ENCODE measurements around the gene EVL.

EVL gene

DNA sequence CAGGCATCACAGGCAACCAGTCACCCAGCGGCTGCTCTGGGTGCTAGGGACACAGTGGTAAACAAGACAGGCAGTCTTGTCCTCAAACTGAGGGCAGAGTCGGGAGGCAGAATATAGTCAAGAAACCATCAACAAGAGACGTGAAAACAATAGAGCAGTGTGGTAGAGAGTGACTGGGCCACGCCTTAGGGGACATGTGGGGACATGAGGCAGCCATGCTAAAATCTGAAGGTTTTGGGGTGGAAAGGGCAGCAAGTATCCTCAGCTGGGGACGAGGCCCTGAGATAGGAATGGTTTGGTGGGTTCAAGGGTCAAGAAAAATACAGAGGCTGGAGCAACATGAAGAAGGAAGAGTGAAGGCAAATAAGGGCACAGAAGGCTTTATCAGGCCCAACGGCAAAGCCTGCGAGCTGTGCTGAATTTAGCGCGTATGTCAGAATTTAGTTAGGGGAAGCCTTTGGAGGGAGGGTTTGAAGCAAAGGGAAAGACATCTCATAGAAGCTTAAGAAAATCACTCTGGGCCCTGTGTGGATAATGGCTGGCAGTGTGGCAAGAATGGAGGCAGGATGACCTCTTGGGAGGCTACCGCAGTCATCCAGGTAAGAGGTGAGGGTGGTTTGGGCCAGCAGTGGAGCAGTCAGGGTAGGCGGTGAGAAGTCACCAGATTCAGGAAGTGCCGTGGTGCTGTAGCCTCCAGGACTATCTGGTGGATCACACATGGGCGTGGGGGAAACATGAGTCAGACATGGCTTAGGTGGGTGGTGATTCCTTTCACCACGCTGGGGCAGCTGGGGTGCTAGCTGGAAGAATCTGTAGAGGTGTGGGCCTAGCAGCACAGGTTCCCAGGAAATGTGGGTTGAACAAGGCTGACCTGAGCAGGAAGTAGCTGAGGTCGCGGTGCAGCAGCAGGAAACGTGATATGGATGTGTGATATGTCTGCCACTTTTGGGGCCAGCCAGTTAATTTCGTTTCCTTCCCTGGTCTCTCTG lies 3.0 kb downstream of the EVL start:
- peak; percentile 95 for DNase-seq

DNA sequence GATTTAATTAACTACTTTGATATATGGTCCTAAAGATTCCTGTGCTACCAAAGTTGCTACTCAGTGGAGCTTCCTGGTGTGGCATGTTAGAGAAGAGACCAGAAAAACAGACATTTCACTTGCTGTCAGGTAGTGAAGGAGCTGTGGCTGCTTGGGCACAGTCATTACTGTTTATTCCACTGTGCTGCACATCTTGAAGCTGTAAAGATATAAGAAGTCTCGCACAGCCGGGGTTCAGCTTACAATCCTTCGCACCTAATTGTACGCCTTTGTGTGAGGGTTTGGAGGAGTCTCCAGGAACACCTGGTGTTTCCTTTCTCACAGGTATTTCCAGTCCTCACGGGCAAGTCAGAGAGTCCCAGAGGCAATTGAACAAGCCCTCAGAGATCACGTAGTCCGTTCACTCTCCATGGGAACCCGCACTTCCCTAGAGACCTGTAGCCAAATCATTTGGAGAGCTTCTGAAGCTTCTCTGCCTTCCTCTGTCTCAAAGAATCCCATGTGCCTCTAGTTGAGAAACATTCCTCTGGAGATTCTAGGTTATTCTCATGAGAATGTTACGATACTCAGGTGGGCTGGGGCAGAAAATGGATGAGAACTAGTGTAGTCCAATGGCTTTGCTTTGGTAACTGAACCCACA lies 4.1 kb downstream of the EVL start:
- DNase-seq: no peak

DNA sequence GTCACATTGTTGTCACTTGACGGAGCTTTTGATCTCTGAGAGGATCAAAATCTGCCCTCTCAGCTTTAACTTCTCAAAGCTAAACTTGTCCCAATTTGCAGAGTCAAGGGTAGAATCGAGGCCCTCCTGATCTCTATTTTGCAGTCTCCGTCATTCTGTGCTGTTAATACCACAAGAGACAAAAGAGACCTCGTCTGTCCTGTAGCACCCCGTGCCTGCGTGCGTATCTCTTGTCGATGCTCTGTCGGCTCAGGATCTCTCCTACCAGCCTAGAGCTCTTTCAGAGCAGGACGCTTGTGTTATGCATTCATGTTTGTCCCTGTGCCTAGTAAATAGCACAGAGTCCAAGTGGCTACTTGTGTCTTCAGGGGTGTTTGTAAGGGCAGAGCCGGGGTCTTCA lies 5.1 kb downstream of the EVL start:
- no peak for DNase-seq

DNA sequence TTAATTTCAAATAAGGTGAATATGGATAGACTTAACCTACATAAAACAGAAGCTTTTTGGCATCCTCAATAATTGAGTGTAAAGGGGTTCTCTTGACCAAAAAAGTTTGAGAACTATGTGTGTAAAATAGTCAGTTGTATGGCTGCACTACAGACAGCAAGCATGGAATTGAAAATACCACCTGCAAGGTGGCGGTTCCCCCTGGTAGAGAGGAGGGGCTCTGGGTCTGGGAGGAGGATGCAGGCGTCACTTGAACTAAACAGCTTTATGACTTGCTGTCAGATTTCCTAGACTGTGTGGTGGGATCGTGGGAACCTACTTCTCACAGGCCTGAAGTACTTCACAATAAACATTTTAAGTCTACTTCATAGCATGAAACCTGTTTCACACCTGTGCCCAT lies 6.3 kb downstream of the EVL start:
- DNase-seq: no peak

DNA sequence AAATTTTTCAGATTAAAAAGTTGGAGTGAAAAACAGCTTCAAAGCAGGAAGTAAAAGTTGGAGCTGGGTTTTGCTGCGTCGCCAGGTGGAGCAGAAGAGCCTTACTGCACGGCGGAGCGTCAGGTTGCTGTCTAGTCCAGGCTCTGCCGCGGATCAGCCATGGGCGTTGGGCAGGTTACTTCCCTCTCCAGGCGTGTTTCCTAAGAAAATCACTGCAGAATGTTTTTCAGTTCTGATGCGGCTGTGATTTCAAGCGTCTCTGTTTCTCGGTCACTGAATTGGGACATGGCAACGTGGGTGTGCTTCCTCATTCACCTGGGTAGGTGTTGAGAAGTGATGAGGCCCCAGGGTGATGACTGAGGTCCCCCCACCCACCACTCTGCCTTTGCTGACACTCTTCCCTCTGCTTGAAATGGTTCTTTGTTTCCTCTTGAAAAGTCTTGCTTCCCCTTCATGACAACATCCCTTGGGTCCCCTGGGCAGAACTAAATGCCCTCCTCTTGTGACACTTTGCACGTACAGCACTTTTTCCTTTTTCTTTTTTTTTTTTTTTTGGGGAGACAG lies 7.6 kb downstream of the EVL start:
- DNase-seq: peak; percentile 65

DNA sequence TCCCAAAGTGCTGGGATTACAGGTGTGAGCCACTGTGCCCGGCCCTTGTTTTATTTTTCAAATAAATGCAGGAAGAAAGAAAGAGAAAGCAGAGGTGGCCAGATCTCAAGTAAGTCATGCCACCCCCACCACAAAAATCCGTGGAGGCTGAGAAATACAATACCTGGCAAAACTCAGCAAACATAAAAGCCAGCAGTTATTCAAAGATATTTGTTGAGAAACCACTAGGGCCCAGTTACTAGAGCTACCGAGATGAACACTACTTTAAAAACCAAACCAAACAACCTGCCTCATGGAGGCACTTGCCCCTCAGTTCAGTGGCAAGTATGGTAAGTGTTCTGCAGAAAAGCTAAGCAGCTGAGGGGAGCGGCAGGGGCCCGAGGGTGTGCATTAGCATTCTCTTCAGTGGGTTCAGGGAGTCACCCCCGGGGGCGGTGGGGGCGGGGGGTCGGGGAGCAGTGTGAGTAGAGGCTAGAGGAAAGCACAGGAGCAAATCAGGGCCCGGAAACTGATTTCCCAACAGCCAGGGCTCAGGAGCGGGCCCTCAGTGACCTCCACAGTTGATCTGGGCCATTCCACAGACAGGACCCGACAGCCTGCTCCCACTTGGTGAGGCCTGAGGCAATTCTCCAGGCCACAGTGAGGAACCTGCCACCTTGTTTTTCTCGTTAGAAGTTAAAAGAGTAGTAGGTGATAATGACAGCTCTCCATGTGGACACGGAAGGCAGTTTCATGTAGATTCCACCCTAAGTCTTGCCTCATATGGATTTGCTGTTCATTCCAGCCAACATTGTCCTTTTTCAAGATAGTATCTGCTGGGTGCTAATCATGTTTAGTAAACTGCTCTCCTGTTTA lies 8.6 kb downstream of the EVL start:
- no peak for DNase-seq

DNA sequence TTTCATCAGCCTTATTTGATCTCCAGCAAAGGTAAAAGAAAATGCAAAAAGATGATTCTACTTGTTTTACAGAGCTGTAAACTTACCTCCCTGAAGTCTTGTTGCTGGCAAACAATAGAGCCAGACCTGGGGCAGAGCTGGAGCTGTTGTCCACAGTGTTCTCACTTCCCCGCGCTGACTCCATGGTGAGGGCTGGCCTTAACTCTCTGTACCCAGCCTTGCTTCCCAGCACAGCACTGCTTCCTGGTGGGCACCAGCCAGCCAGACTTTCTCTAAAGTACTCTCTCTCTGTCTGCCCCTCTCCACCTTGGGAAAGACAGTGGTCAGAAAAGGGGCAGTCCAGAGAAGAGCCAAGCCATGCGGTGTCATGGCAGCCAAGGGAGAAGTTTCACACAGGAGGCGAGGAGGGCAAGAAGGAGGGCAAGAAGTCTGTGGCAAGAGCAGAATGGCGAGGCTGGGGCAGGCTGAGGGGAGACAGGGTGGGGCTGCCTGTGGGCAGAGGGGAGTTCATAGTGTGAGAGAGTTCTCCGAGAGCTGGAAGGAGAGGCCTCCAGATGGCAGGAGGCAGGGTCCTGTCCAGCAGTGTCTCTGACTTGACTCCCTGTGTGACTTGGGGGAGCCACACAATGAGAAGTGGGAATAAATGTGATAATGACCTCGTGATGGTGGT lies 9.3 kb downstream of the EVL start:
- DNase-seq: no peak

DNA sequence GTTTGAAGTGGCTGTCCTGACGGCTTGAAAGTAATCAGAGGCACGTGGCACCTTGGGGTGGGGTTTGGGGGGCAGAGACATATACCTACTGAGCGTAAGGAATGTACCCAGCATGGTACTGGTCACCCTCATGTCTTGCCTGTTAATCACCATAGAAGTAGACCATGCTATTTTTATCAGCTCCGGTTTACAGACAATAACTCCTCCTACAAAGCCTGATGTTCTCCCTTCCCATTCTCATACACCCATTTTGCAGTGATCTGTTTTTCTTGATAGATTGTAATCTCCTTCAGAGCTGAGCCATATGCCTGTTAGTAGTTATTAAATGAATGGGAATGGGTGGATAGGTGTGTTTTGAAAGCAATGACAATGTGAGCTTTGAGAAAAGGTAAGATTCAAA lies 10.5 kb downstream of the EVL start:
- DNase-seq: no peak

DNA sequence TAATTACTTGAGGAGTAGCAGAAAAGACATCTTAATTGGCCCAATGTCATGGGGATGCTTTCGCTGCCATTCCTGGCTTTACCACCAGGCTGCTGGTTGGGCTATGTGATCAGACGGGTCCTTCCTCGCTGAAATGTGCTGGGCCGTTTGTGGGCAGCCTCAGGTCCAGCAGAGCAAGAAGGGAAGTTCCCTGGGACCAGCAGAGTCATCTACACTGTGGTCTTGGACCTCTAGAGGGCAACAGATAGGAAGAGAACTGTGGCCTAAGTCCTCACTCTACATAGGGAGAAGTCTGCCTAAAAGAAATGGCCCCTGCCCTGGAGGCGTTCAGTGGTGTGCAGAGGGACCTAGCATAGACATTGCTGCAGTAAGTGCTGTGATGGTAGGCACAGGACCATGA lies 10.9 kb downstream of the EVL start:
- peak; percentile 70 for DNase-seq

DNA sequence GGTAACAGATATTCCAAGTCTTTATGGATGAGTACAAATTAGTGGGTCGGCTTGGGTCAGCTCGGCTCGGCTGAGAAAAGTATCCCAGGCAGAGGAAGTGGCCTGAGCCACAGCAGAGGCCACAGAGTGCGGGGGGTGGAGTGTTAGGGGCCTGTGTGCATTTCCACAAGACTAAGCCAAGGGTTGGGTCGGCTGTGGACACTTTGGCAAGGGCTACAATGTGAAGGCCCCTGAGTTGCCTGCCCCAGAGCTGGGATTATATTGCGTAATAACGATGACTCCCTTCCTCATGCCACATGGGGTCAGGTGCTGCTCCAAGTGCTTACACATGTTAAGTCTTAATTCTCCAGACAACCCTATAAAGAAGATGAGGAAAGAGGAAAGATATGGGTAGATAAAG lies 11.4 kb downstream of the EVL start:
- no peak for DNase-seq

DNA sequence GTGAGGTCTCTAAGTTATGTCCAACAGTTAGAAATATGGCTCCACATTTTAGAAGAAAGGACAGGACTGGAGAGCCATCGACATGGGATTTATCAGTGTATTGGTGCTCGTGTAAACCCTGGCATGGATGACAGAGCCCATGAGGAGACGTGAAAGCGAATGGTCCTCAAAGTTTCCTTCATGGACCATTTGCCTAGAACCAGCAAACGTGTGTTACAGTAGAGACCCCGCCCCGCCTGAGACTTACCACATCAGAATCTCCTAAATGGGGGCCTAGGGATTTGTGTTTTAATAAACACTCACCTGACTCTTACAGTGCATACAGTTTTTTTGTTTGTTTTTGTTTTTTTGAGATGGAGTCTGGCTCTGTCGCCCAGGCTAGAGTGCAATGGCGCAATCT lies 12.2 kb downstream of the EVL start:
- no peak for DNase-seq

DNA sequence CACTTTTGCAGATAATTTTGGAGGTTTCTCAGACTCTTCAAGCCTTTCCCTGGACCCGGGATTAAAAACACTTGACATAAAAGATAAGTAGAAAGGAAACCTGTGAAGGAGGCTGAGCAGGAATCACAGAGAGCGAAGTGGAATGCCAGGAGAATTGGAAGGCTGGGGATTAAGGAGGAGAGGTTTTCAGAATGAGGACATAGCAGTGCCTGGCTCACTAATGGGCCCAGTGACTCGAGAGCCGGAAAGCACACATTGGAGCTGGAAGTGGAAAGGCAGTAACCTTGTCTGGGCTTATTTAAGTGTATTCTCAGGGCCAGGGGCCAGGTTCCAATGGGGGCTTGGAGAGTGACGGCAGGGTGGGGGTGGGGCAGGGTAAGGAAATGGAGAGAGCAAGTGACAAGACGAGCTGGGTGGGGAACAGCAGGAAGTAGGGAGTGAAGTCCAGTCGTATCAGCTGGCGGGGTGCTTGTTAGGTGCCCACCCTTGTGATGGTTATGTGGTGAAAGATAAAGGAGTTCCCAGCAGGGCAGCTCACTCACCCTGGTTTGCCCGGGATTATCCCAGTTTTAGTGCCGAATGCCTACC lies 13.1 kb downstream of the EVL start:
- no peak for DNase-seq

DNA sequence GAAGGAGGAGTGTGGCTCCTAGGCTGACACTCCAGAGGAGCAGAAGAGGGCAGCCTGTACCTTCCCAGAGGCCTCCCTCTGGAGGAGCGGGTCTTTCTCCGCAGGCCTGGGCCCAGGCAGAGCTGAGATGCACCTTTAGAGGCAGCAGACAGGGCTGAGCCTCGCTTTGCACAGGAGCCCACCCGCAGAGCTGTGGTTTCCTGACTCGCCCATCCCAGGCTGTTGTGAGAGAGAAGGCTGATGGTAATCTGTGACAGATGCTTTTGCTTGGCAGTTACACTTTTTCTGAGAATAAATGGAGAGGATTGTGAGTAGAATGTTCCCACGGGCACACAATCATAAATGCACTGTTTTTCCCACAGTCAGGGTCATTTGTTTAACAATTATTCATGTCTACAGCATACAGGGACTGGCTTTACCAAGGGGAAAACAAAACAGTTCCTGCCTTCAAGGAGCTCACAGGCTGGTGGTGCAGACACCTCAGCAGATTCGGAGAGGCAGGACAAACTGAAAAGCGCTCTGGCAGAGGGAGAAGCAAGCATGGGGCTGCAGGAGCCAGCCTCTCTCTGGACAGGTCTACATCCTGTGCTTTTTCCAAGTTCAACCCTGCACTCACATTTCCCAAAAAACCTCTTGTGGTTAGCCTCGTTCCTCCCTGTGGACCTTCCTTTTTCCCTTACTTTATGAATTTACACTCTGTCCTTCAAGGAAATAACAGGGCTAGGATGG lies 13.9 kb downstream of the EVL start:
- DNase-seq: peak; percentile 87

DNA sequence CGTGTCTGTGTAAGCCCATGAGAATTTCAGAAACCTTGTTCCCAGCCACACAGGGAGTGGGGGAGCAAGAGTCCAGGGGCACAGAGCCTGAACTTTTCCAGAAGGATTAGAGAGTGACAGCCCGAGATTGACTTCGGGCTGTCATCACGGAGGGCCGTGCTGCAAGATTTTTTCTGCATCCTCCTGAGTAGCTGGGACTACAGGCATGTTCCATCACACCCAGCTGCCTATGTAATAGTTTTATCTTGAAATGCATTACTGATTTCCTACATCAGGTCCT lies 14.4 kb downstream of the EVL start:
- no peak for DNase-seq

DNA sequence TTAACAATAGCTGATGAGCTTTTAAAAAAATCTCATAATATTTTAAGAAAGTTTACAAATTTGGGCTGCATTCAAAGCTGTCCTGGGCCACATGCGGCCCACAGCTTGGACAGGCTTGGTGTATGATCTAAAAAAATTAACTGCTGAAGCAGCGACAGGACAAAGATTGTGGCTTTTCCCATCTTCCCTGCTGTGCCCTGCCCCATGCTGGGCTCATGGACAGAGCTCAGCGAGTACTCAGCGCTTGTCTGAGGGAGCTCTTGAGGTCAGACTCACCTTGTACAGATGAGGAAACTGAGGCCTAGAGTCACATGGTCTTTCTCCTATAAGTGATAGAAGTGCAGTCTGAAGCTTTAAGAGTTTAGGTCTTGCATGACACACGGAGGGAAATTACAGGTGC lies 15.0 kb downstream of the EVL start:
- no peak for DNase-seq

DNA sequence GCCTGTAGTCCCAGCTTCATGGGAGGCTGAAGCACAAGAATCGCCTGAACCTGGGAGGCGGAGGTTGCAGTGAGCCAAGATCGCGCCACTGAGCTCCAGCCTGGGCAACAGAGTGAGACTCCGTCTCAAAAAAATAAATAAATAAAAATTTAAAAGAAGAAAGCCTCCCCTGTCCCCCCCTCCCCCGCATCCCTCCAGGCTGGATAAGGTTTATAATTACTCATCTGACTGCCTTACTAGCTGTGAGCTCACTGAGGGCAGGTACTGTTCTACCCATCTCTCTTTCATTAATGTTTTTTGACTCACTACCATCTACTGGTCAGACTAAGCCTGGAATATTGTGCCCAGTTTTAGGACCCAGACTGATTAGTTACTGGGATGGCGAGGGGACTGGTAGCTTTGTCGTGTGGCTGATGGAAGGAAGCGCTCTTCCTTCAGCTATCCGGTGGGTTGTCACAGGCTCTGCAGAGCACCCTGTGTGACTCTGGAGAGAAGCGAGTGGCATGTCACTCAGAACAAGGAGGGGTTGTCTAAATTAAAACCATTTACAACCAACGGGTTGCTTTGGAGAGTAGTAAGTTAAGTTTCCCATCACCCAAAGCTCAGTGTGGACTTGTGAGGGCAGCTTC lies 16.9 kb downstream of the EVL start:
- DNase-seq: no peak

DNA sequence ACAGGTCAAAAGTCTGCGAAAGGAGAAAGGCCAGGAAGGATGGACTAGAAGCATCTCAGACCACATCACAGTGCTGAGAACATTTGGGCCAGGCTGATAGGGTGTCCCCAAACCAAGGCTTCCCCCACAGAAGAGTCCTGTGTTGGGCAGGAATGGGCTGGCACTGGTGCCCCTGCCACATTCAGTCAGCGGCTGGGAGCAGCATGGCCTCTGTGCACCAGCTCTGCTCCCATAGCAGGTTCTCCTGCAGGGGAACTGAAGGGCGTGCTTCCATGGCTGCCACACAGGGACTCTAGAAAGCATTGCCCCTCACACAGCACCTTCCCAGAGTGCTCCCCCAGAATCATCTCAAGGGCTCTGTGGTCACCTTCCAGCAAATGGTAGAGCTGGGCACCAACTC lies 17.5 kb downstream of the EVL start:
- no peak for DNase-seq

DNA sequence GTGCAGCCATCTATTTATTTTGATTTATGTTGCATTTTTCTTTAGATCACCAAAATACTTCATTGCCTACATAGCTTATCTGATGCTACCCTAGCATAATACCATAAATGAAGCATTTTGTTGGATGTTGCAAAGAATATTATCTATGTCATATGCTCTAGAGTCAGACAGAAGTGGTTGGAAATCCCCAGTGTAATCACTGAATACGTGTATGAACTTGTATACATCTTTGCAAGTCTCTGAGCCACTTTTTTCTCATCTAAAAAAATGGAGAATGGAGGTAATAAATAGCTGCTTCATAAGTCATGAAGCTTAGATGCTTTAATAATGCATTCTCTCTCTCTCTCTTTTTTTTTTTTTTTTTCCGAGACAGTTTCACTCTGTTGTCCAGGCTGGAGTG lies 18.5 kb downstream of the EVL start:
- no peak for DNase-seq

DNA sequence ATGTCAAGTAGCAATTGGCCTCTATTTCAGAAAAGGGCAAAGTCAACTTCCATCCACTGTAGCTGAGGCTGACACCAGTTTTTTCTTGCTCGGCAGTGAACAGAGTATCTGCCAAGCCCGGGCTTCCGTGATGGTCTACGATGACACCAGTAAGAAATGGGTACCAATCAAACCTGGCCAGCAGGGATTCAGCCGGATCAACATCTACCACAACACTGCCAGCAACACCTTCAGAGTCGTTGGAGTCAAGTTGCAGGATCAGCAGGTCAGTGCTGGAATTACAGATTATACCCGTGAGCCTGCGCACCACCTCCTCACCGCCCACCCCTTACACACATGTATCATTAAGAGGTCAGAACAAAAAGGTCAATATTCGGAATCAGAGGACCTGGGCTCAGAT lies 19.4 kb downstream of the EVL start:
- DNase-seq: no peak

DNA sequence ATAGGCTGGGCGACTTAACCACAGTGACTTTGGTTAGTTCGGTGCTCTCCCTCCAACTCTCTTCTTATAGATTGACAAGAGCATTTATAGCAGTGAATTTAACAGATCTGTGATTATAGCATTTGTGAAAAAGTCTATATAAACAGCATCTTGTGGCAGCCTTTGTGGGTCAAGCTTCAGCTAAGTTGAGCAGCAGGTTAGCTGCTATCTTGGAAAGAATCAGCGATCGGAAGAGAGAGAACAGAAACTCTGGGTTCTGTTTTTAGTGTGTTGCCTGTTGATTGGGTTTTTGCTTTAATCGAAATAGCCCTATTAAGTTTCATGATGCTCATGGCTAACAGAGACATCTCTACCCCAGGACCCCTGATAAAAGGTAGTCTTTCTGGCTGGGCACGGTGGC lies 20.2 kb downstream of the EVL start:
- no peak for DNase-seq

DNA sequence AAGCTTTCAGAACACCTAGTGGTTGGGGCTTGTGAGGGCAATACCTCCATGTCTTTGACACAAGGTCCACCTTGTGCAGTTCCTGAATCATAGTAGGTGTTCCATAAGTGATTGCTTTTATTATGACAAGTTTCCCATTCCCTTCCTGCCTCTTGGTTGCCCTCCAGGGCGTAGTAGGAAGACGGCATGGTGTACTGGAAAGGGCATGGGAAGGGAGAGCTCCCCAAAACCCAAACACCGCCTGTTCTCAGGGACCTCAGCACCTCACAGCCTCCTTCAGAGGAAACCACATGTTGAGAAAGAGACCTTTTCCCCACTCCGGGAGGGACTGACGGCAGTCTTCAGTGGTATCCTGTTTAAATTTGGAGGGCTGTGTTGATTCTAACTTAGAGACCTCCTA lies 21.1 kb downstream of the EVL start:
- DNase-seq: no peak
